ENCODE measurements around the gene TAC3.

The TAC3 gene

DNA sequence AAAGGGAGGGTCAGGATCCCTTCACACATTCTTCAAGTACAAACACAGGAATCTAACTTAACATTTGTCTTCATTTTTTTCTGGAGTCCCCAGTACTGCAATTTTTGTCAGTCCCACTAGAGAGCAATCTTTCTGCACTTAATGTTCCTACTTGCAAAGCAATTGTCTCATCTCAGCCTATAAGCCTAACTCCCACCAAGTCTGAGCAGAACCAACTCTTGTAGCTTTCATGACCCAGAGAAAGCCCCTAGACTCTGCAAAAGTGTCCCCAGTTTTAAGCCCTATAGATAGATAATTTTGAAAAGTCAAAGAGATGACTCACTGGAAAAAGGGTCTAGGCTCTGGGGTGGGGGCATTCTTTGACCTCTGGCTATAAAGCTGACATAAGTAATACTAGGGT, 8.2 kb downstream of the TAC3 start (continued):
- TF ChIP-seq, protein P1, sequence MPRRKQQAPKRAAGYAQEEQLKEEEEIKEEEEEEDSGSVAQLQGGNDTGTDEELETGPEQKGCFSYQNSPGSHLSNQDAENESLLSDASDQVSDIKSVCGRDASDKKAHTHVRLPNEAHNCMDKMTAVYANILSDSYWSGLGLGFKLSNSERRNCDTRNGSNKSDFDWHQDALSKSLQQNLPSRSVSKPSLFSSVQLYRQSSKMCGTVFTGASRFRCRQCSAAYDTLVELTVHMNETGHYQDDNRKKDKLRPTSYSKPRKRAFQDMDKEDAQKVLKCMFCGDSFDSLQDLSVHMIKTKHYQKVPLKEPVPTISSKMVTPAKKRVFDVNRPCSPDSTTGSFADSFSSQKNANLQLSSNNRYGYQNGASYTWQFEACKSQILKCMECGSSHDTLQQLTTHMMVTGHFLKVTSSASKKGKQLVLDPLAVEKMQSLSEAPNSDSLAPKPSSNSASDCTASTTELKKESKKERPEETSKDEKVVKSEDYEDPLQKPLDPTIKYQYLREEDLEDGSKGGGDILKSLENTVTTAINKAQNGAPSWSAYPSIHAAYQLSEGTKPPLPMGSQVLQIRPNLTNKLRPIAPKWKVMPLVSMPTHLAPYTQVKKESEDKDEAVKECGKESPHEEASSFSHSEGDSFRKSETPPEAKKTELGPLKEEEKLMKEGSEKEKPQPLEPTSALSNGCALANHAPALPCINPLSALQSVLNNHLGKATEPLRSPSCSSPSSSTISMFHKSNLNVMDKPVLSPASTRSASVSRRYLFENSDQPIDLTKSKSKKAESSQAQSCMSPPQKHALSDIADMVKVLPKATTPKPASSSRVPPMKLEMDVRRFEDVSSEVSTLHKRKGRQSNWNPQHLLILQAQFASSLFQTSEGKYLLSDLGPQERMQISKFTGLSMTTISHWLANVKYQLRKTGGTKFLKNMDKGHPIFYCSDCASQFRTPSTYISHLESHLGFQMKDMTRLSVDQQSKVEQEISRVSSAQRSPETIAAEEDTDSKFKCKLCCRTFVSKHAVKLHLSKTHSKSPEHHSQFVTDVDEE (CRISPR knock-in tag; IDR thresholded peaks at IDR 0.05) = no peak
- no peak for TF ChIP-seq ZNF70 (CRISPR knock-in tag; IDR thresholded peaks at IDR 0.05)
- no peak for TF ChIP-seq CSDC2 (CRISPR knock-in tag; IDR thresholded peaks at IDR 0.05)

DNA sequence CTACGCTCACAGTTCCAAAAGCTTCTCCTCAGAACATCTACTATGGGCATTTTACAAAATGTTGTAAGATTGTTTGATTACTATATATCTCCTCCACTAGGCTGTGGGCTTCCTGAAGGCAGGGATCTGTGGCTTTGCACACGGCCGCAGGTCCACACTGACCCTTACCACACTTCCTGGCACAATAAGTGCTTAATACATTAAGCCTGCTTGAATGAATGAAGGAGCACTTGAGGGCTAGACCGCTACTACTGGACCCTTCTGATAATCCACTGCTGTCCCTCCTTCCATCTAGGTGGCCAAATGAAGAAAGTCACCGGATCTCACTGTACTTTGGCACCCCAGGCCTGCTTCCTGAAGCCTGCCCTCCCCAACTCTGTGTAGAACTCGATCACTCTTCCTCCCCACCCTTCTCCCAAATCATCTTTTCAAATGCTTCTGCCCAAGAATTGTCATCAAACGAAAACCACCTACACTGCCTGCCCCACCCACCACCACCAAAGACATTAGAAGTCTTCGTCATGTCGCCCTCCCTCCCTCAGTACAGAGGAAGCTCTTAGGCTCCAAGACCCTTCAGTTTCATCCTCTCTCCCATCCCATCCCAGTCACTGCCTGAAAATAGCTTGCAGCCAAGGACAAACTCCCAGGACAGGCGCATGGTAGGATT, 9.4 kb downstream of the TAC3 start:
- TF ChIP-seq ZFP3 (CRISPR knock-in tag; IDR thresholded peaks at IDR 0.05) (no peak), OSR1 (CRISPR knock-in tag; IDR thresholded peaks at IDR 0.05) (no peak), ZNF565 (CRISPR knock-in tag; conservative IDR thresholded peaks at IDR 0.05; ENCODE audit: low read depth) (no peak), ESRRG (CRISPR knock-in tag; IDR thresholded peaks at IDR 0.05) (no peak), RARB (CRISPR knock-in tag; IDR thresholded peaks at IDR 0.05) (no peak), TCF4 (CRISPR knock-in tag; IDR thresholded peaks at IDR 0.05; ENCODE audit: borderline replicate concordance) (no peak), CREB5 (CRISPR knock-in tag; IDR thresholded peaks at IDR 0.05; ENCODE audit: low read depth) (no peak)
- no peak for ATAC-seq

GRCh38 chr12:57005980-57006808, 10.1 kb downstream of the TAC3 start, which contains the start of gene ZBTB39:
Gene ZBTB39 (minus strand): TSS chr12:57006546. CDS start chr12:57004917, 1,629 bp downstream.
- no peak for TF ChIP-seq SNAI2 (CRISPR knock-in tag; IDR thresholded peaks at IDR 0.05)
- peak; percentile 71 for ATAC-seq

DNA sequence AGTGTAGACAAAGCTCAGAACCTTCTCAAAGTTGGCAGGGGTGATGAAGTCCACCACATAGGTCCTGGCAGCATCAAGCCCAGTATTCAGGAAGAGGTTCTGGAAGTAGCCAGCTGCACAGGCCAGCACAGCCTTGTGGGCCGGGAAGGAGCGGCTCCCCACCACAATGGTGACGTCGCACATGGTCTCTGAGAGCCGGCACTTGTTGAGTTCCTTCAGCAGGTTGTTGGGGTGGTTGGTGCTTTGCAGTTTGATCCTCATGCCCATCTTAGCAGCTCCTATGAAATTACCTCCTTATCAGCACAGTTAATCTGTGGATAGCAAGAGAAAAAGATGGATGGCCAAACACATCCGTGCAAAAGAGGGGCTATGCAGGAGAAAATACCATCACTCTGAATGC, 11.7 kb downstream of the TAC3 start:
- no peak for TF ChIP-seq SNAI2 (CRISPR knock-in tag; IDR thresholded peaks at IDR 0.05)
- no peak for TF ChIP-seq RARB (CRISPR knock-in tag; IDR thresholded peaks at IDR 0.05)
- no peak for TF ChIP-seq ZFP30 (CRISPR knock-in tag; IDR thresholded peaks at IDR 0.05)
- TF ChIP-seq TOX (CRISPR knock-in tag; IDR thresholded peaks at IDR 0.05; ENCODE audit: borderline replicate concordance) = no peak
- TF ChIP-seq, protein P1 (CRISPR knock-in tag; IDR thresholded peaks at IDR 0.05) = no peak
- TF ChIP-seq ZC3H10 (CRISPR knock-in tag; IDR thresholded peaks at IDR 0.05) = no peak
- no peak for TF ChIP-seq BACH2 (CRISPR knock-in tag; IDR thresholded peaks at IDR 0.05; ENCODE audit: borderline replicate concordance)
- no peak for TF ChIP-seq TCF4 (CRISPR knock-in tag; IDR thresholded peaks at IDR 0.05; ENCODE audit: borderline replicate concordance)
- no peak for TF ChIP-seq OSR1 (CRISPR knock-in tag; IDR thresholded peaks at IDR 0.05)
- no peak for TF ChIP-seq ZNF8 (CRISPR knock-in tag; IDR thresholded peaks at IDR 0.05)
- no peak for TF ChIP-seq ZFP3 (CRISPR knock-in tag; IDR thresholded peaks at IDR 0.05)
- no peak for TF ChIP-seq CREB5 (CRISPR knock-in tag; IDR thresholded peaks at IDR 0.05; ENCODE audit: low read depth)
- TF ChIP-seq GLIS3 (CRISPR knock-in tag; IDR thresholded peaks at IDR 0.05) = no peak
- no peak for TF ChIP-seq ZNF565 (CRISPR knock-in tag; conservative IDR thresholded peaks at IDR 0.05; ENCODE audit: low read depth)
- no peak for TF ChIP-seq ISL1 (CRISPR knock-in tag; IDR thresholded peaks at IDR 0.05)
- TF ChIP-seq PPARA (CRISPR knock-in tag; IDR thresholded peaks at IDR 0.05; ENCODE audit: borderline replicate concordance) = no peak
- no peak for TF ChIP-seq ESRRG (CRISPR knock-in tag; IDR thresholded peaks at IDR 0.05)
- TF ChIP-seq ARNTL (CRISPR knock-in tag; IDR thresholded peaks at IDR 0.05; ENCODE audit: borderline replicate concordance, low read depth) = no peak
- no peak for ATAC-seq

All from SK-N-SH treated with all-trans-retinoic acid at 6 μM for 48 hours (cell line).